Measurements from ENCODE around the gene NKX1-1.

DNA sequence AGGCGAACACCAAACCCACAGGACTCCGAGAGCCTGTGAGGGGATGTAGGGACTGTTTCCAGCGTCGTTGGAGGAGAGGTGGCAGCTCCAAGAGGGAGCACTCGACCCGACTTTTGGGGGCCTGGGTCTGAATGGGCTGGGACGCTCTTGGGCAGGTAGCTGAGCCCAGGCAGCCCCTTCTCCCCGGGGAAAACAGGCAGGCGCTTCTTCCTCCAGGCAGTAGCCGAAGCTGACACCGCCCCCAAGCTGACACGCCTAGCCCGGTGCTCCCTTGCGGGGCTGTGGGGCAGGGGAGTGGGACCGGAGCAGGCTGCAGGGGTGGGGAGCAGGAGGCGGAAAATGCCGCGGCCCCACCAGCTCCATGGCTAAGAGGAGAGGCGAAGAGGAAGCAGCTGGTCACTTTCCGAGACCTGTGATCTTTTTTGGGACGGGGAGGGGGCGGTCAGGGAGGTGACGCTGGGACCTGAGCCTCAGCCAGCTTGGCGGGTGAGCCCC is 4.2 kb downstream of the NKX1-1 start:
- TF ChIP-seq GATA3 (IDR thresholded peaks at IDR 0.05; ENCODE audit: low read depth, low read length) = no peak
- no peak for TF ChIP-seq GATA2 (IDR thresholded peaks at IDR 0.05; ENCODE audit: low read depth, low read length)

Measured in SH-SY5Y (cell line).